ENCODE data around the gene SP7.

The SP7 gene

GRCh38 chr12:53355121-53355520, 19.0 kb upstream of the SP7 start:
- H3K9me3 ChIP-seq (ENCODE audit: control insufficient read depth, low read length): no peaks in the 10 kb centered on the region
- no peak overlapping the region for H4K91ac ChIP-seq (ENCODE audit: low read length)
- no peak overlapping the region for H3K18ac ChIP-seq (ENCODE audit: low read depth in 1 of 2, low read length in 2 of 2)
- no peak overlapping the region for H2BK12ac ChIP-seq (ENCODE audit: low read length in 2 of 2)
- H3K36me3 ChIP-seq (ENCODE audit: control insufficient read depth in 1 of 2, insufficient read depth in 2 of 2, low read depth in 1 of 2, low read length in 2 of 2): no peaks in the 10 kb centered on the region
- H3K9ac ChIP-seq (ENCODE audit: low read length): no peak overlapping the region
- no peak overlapping the region for H2AFZ ChIP-seq (ENCODE audit: low read depth, low read length)
- WGBS: 79% methylated on average over 3 of the region's 3 CpGs
- H3K4me1 ChIP-seq (ENCODE audit: control insufficient read depth, insufficient read depth, low read depth, low read length): no peaks in the 10 kb centered on the region
- H3K27me3 ChIP-seq (ENCODE audit: control insufficient read depth in 1 of 2, insufficient read depth in 1 of 2, low read length in 2 of 2): no peaks in the 10 kb centered on the region
- no peak overlapping the region for H3K4me3 ChIP-seq (ENCODE audit: insufficient read depth in 1 of 2, low read depth in 1 of 2, low read length in 2 of 2)
- no peak for DNase-seq
- H2AK5ac ChIP-seq (ENCODE audit: low read length, severe bottlenecking): no peak overlapping the region
- no peak overlapping the region for H3K23ac ChIP-seq (ENCODE audit: low read length in 2 of 2)
- no peak overlapping the region for H4K8ac ChIP-seq (ENCODE audit: low read length)
- no peak overlapping the region for H3K27ac ChIP-seq (ENCODE audit: low read length, poor library complexity, severe bottlenecking)
- no peak overlapping the region for H2BK5ac ChIP-seq (ENCODE audit: low read depth, low read length, poor library complexity, severe bottlenecking)
- no peak overlapping the region for H3K4me2 ChIP-seq (ENCODE audit: low read length, poor library complexity, severe bottlenecking)
- H2BK15ac ChIP-seq (ENCODE audit: low read depth, poor library complexity, severe bottlenecking): no peak overlapping the region
- no peaks in the 10 kb centered on the region for H3K79me1 ChIP-seq (replicated peaks; ENCODE audit: low read length, poor library complexity, severe bottlenecking)
- no peak overlapping the region for H3K4ac ChIP-seq (ENCODE audit: low read depth in 1 of 2, low read length in 2 of 2)
- H2BK120ac ChIP-seq (ENCODE audit: low read depth, low read length): no peak overlapping the region
- H3K14ac ChIP-seq (ENCODE audit: low read length in 2 of 2): no peak overlapping the region

GRCh38 chr12:53353257-53353655, 17.1 kb upstream of the SP7 start:
- Histone ChIP-seq H2BK5ac (ENCODE audit: low read depth, low read length, poor library complexity, severe bottlenecking) (no peak overlapping the region), H3K4me1 (ENCODE audit: control insufficient read depth, insufficient read depth, low read depth, low read length) (no peaks in the 10 kb centered on the region), H3K27me3 (ENCODE audit: control insufficient read depth in 1 of 2, insufficient read depth in 1 of 2, low read length in 2 of 2) (no peaks in the 10 kb centered on the region), H3K36me3 (ENCODE audit: control insufficient read depth in 1 of 2, insufficient read depth in 2 of 2, low read depth in 1 of 2, low read length in 2 of 2) (no peaks in the 10 kb centered on the region), H2AK5ac (ENCODE audit: low read length, severe bottlenecking) (no peak overlapping the region), H3K4me3 (ENCODE audit: insufficient read depth in 1 of 2, low read depth in 1 of 2, low read length in 2 of 2) (no peak overlapping the region), H2BK120ac (ENCODE audit: low read depth, low read length) (no peak overlapping the region), H4K8ac (ENCODE audit: low read length) (no peak overlapping the region), H3K23ac (ENCODE audit: low read length in 2 of 2) (no peak overlapping the region), H3K4me2 (ENCODE audit: low read length, poor library complexity, severe bottlenecking) (no peak overlapping the region), H2BK12ac (ENCODE audit: low read length in 2 of 2) (no peak overlapping the region), H3K18ac (ENCODE audit: low read depth in 1 of 2, low read length in 2 of 2) (no peak overlapping the region), H3K9ac (ENCODE audit: low read length) (no peak overlapping the region), H4K91ac (ENCODE audit: low read length) (no peak overlapping the region), H3K79me1 (replicated peaks; ENCODE audit: low read length, poor library complexity, severe bottlenecking) (no peaks in the 10 kb centered on the region), H3K14ac (ENCODE audit: low read length in 2 of 2) (no peak overlapping the region), H3K4ac (ENCODE audit: low read depth in 1 of 2, low read length in 2 of 2) (no peak overlapping the region), H3K9me3 (ENCODE audit: control insufficient read depth, low read length) (no peaks in the 10 kb centered on the region), H2AFZ (ENCODE audit: low read depth, low read length) (no peak overlapping the region), H3K27ac (ENCODE audit: low read length, poor library complexity, severe bottlenecking) (no peak overlapping the region), H2BK15ac (ENCODE audit: low read depth, poor library complexity, severe bottlenecking) (no peak overlapping the region)
- 92% methylated on average over 5 of the region's 5 CpGs for WGBS
- no peak for DNase-seq

- Histone ChIP-seq H2BK12ac (ENCODE audit: low read length in 2 of 2) (peak overlapping the region in 1 of 2 experiments; percentile 42), H3K36me3 (ENCODE audit: control insufficient read depth in 1 of 2, insufficient read depth in 2 of 2, low read depth in 1 of 2, low read length in 2 of 2) (no peaks in the 10 kb centered on the region)
- 70% methylated on average over 20 of the region's 21 CpGs for WGBS
Measured at GRCh38 chr12:53352331-53353256, 16.4 kb upstream of the SP7 start.

GRCh38 chr12:53347905-53348304, 11.8 kb upstream of the SP7 start:
- Histone ChIP-seq H3K36me3 (ENCODE audit: control insufficient read depth in 1 of 2, insufficient read depth in 2 of 2, low read depth in 1 of 2, low read length in 2 of 2) (no peaks in the 10 kb centered on the region), H3K4me2 (ENCODE audit: low read length, poor library complexity, severe bottlenecking) (no peak overlapping the region), H2BK15ac (ENCODE audit: low read depth, poor library complexity, severe bottlenecking) (no peak overlapping the region), H3K23ac (ENCODE audit: low read length in 2 of 2) (no peak overlapping the region), H3K4me3 (ENCODE audit: insufficient read depth in 1 of 2, low read depth in 1 of 2, low read length in 2 of 2) (no peak overlapping the region), H2BK120ac (ENCODE audit: low read depth, low read length) (no peak overlapping the region), H3K4me1 (ENCODE audit: control insufficient read depth, insufficient read depth, low read depth, low read length) (peaks cover 14% of the 10 kb centered on the region), H3K18ac (ENCODE audit: low read depth in 1 of 2, low read length in 2 of 2) (no peak overlapping the region), H3K4ac (ENCODE audit: low read depth in 1 of 2, low read length in 2 of 2) (no peak overlapping the region), H3K79me1 (replicated peaks; ENCODE audit: low read length, poor library complexity, severe bottlenecking) (no peaks in the 10 kb centered on the region), H2AFZ (ENCODE audit: low read depth, low read length) (no peak overlapping the region), H3K9ac (ENCODE audit: low read length) (no peak overlapping the region), H2BK5ac (ENCODE audit: low read depth, low read length, poor library complexity, severe bottlenecking) (no peak overlapping the region), H4K8ac (ENCODE audit: low read length) (no peak overlapping the region), H3K9me3 (ENCODE audit: control insufficient read depth, low read length) (no peaks in the 10 kb centered on the region), H3K27me3 (ENCODE audit: control insufficient read depth in 1 of 2, insufficient read depth in 1 of 2, low read length in 2 of 2) (no peaks in the 10 kb centered on the region), H3K27ac (ENCODE audit: low read length, poor library complexity, severe bottlenecking) (no peak overlapping the region), H4K91ac (ENCODE audit: low read length) (no peak overlapping the region), H3K14ac (ENCODE audit: low read length in 2 of 2) (no peak overlapping the region), H2BK12ac (ENCODE audit: low read length in 2 of 2) (no peak overlapping the region), H2AK5ac (ENCODE audit: low read length, severe bottlenecking) (no peak overlapping the region)
- 95% methylated on average over 2 of the region's 4 CpGs for WGBS
- DNase-seq: no peak

More at GRCh38 chr12:53352331-53353256, 16.4 kb upstream of the SP7 start:
- no peak overlapping the region for H3K4ac ChIP-seq (ENCODE audit: low read depth in 1 of 2, low read length in 2 of 2)
- no peak overlapping the region for H3K27ac ChIP-seq (ENCODE audit: low read length, poor library complexity, severe bottlenecking)
- H2AK5ac ChIP-seq (ENCODE audit: low read length, severe bottlenecking): no peak overlapping the region
- H2BK120ac ChIP-seq (ENCODE audit: low read depth, low read length): no peak overlapping the region
- no peak overlapping the region for H4K91ac ChIP-seq (ENCODE audit: low read length)
- peak; percentile 85 for DNase-seq
- no peaks in the 10 kb centered on the region for H3K4me1 ChIP-seq (ENCODE audit: control insufficient read depth, insufficient read depth, low read depth, low read length)
- H2BK15ac ChIP-seq (ENCODE audit: low read depth, poor library complexity, severe bottlenecking): no peak overlapping the region
- no peak overlapping the region for H3K18ac ChIP-seq (ENCODE audit: low read depth in 1 of 2, low read length in 2 of 2)
- no peak overlapping the region for H4K8ac ChIP-seq (ENCODE audit: low read length)
- H3K9me3 ChIP-seq (ENCODE audit: control insufficient read depth, low read length): no peaks in the 10 kb centered on the region
- H3K79me1 ChIP-seq (replicated peaks; ENCODE audit: low read length, poor library complexity, severe bottlenecking): no peaks in the 10 kb centered on the region
- no peak overlapping the region for H3K23ac ChIP-seq (ENCODE audit: low read length in 2 of 2)
- no peak overlapping the region for H3K14ac ChIP-seq (ENCODE audit: low read length in 2 of 2)
- no peak overlapping the region for H3K9ac ChIP-seq (ENCODE audit: low read length)
- no peak overlapping the region for H3K4me3 ChIP-seq (ENCODE audit: insufficient read depth in 1 of 2, low read depth in 1 of 2, low read length in 2 of 2)
- no peak overlapping the region for H2BK5ac ChIP-seq (ENCODE audit: low read depth, low read length, poor library complexity, severe bottlenecking)
- H2AFZ ChIP-seq (ENCODE audit: low read depth, low read length): no peak overlapping the region
- no peaks in the 10 kb centered on the region for H3K27me3 ChIP-seq (ENCODE audit: control insufficient read depth in 1 of 2, insufficient read depth in 1 of 2, low read length in 2 of 2)
- no peak overlapping the region for H3K4me2 ChIP-seq (ENCODE audit: low read length, poor library complexity, severe bottlenecking)

All from mesenchymal stem cell (in vitro differentiated cells and primary cell).